OCI-LY7 (cell line): ENCODE results near the gene SPATA31A3. TPM values are rescaled to one million over a fixed set of nuclear protein-coding genes. Genes with fewer than 3 reads are reported as not detected.
"Not testable (repeated sequence)": the region's sequence is repeated elsewhere in the genome, so short reads cannot be mapped to it uniquely, and the experiment has no call there.

Experiments used
- Bru-seq: library from RNA; stranded (reverse); fragments of 400-500 nt; gene quantifications from one replicate; lab custom pipeline; 2021; lab: Mats Ljungman, UMichigan
- BruChase-seq, 2 experiments: library from RNA; stranded (reverse); fragments of 400-500 nt; gene quantifications; one replicate each; lab custom pipeline; 2021; lab: Mats Ljungman, UMichigan
- BruUV-seq: library from RNA; stranded (reverse); fragments of 400-500 nt; replicated peaks from 2 replicates; lab custom pipeline; 2021; lab: Mats Ljungman, UMichigan
- CTCF ChIA-PET: fragments of 300-600 bp; sonication (Branson Sonifier 250); formaldehyde crosslinking; loops from one replicate; lab custom pipeline; 2022; ENCODE audit warnings: antibody characterized with exemption; ENCODE audit not compliant: unreplicated experiment; lab: Charles Lee
- POLR2A ChIA-PET: fragments of 300-600 bp; sonication (Branson Sonifier 250); formaldehyde crosslinking; loops from one replicate; lab custom pipeline; 2022; ENCODE audit warnings: antibody characterized with exemption; lab: Charles Lee
- DNase-seq: peaks from one replicate; pipeline ENCODE4 v3.0.0-alpha.2; 2015; ENCODE audit warnings: low spot score
- H2AFZ ChIP-seq: fragments of 200-600 bp; sonication (generic), shearing (Covaris generic); 2 replicates; pipeline ENCODE4 v1.6.1; 2014; ENCODE audit warnings: mild to moderate bottlenecking, antibody characterized with exemption, low read length, moderate library complexity
- H3K27ac ChIP-seq: fragments of 200-600 bp; sonication (generic); 2 replicates; pipeline ENCODE4 v1.5.1; 2014; ENCODE audit warnings: mixed run types, low read depth, mild to moderate bottlenecking, moderate library complexity, low read length, inconsistent platforms; ENCODE audit not compliant: poor library complexity, severe bottlenecking
- H3K36me3 ChIP-seq: fragments of 200-600 bp; sonication (generic); 2 replicates; pipeline ENCODE4 v1.6.1; 2014; ENCODE audit warnings: mild to moderate bottlenecking, antibody characterized with exemption, low read length, moderate library complexity, mixed read lengths; ENCODE audit not compliant: insufficient read depth
- H3K4me1 ChIP-seq: fragments of 200-600 bp; sonication (generic); 2 replicates; pipeline ENCODE4 v1.5.1; 2014; ENCODE audit warnings: mild to moderate bottlenecking, low read length; ENCODE audit not compliant: insufficient read depth, poor library complexity, severe bottlenecking
- H3K4me2 ChIP-seq: fragments of 200-600 bp; sonication (generic); 2 replicates; pipeline ENCODE4 v1.6.1; 2014; ENCODE audit warnings: mild to moderate bottlenecking, low read length
- H3K4me3 ChIP-seq: fragments of 200-600 bp; sonication (generic); 2 replicates; pipeline ENCODE4 v1.5.1; 2014; ENCODE audit warnings: mild to moderate bottlenecking, low read depth, low read length; ENCODE audit not compliant: poor library complexity, severe bottlenecking
- H3K79me2 ChIP-seq: fragments of 200-600 bp; sonication (generic); 2 replicates; pipeline ENCODE4 v1.6.1; 2016; ENCODE audit warnings: low read depth, mild to moderate bottlenecking, low read length, moderate library complexity, mixed read lengths; ENCODE audit not compliant: insufficient read depth
- H3K9me2 ChIP-seq: fragments of 200-600 bp; sonication (generic); 2 replicates; pipeline ENCODE4 v1.6.1; 2016; ENCODE audit warnings: mild to moderate bottlenecking, low read length, mixed read lengths; ENCODE audit not compliant: insufficient read depth
- H3K9me3 ChIP-seq: fragments of 200-600 bp; sonication (generic); 2 replicates; pipeline ENCODE4 v1.6.1; 2014; ENCODE audit warnings: mild to moderate bottlenecking, mixed run types, low read length, mixed read lengths
- H4K20me1 ChIP-seq: fragments of 200-600 bp; sonication (generic); 2 replicates; pipeline ENCODE4 v1.6.1; 2014; ENCODE audit warnings: mild to moderate bottlenecking, antibody characterized with exemption, low read length, moderate library complexity, mixed read lengths; ENCODE audit not compliant: insufficient read depth
- intact Hi-C: fragments of 100-400 bp; cut with micrococcal nuclease; formaldehyde crosslinking; loops from one replicate; pipeline ENCODE4 v1.10.0; 2022; ENCODE audit not compliant: unreplicated experiment
- long read RNA-seq: library from polyadenylated mRNA; stranded (forward); transcript quantifications from one replicate; pipeline ENCODE4 v2.0.0, GENCODE V29; 2022
- total RNA-seq, 2 experiments: library from RNA; depleted of rRNA in 1 of 2; stranded (reverse); fragments of >200 nt in 1 of 2; shearing (Covaris generic) in 1 of 2; gene quantifications; 2 replicates each; pipeline ENCODE4 v1.2.3, GENCODE V29; 2014 to 2022

The SPATA31A3 gene
- not detected in 2 replicates for total RNA-seq (2014; rRNA removed; shearing (Covaris generic))
- not detected in 2 replicates for total RNA-seq (2022)
- not detected for Bru-seq, nascent RNA
- not detected for BruChase-seq, experiment 1, labeled RNA remaining after a 6-hour chase
- not detected for BruChase-seq, experiment 2, labeled RNA remaining after a 2-hour chase
- long read RNA-seq: 0 reads

DNA sequence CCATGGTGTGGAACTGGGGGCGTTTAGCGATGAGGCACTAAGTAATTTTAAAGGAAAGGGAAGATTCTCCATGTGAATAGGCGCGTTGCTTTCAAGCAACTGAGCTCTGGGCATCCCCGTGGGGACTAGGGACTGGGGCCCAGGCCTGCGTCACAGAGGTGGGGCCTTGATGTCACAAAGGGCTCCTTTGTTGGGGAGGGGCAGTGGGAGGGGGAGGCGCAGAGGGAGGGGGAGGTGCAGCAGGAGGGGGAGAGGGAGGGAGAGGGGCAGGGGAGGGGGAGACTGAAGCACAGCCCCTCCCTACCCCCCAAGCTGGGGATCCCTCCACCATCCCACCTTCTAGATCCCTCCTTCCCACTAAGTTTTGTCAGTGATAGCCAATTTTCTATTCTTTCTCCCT lies at the start of gene SPATA31A3:
Gene SPATA31A3, minus strand, starts transcription at position 101 of the 400 bp plus-strand sequence. Its CDS starts 29 bp downstream, at position 72.
- H3K4me3 ChIP-seq, H3K4me1 ChIP-seq, H3K9me2 ChIP-seq, POLR2A ChIA-PET, H3K4me2 ChIP-seq, DNase-seq, BruUV-seq, H2AFZ ChIP-seq, H3K79me2 ChIP-seq, H3K36me3 ChIP-seq, CTCF ChIA-PET, H4K20me1 ChIP-seq, H3K9me3 ChIP-seq, intact Hi-C loops, H3K27ac ChIP-seq: not testable (repeated sequence)

GRCh38 chr9:66952576-66952975 lies 39.8 kb downstream of the SPATA31A3 start:
- not testable (repeated sequence) for DNase-seq, H2AFZ ChIP-seq

DNA sequence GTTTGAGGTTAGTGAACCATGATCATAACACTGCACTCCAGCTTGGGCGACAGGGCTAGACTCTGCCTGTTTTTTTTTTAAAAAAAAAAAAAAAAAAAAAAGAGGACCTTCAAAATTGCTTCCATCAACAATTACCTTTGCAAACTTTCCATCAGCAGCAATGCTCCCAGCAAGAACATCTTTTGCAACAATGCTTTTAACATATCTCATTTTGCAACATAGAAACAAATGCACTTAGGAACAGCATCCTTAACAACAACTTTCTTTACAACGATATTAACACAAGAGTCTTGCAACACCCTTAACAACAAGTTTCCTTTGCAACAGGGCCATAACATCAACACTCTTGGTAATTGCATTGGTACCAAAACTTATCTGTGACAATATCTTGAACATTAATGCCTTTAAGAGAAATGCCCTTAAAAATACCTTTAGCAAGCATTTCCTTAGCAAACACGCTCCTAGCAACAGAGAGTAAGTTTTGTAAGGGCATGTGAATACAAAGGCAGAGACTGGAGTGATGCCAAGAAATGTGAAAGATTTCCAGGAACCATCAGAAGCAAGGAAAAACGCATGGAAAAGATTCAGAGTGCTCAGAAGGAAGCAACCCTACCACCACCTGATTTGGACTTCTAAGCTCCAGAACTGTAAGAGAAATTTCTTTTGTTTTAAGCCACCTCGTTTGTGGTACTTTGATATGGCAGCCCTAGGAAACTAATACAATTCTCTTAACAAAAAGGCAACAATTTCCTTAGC lies 49.8 kb downstream of the SPATA31A3 start:
- H3K9me2 ChIP-seq, H3K36me3 ChIP-seq, DNase-seq, POLR2A ChIA-PET, H3K4me3 ChIP-seq, H3K79me2 ChIP-seq, intact Hi-C loops, CTCF ChIA-PET, BruUV-seq, H3K4me2 ChIP-seq, H3K9me3 ChIP-seq, H3K4me1 ChIP-seq, H2AFZ ChIP-seq, H3K27ac ChIP-seq, H4K20me1 ChIP-seq: not testable (repeated sequence)

More at GRCh38 chr9:66952576-66952975, 39.8 kb downstream of the SPATA31A3 start:
- H3K4me1 ChIP-seq, H3K9me3 ChIP-seq, intact Hi-C loops, H3K4me3 ChIP-seq, BruUV-seq, H3K9me2 ChIP-seq, CTCF ChIA-PET, H4K20me1 ChIP-seq, H3K4me2 ChIP-seq, H3K27ac ChIP-seq, POLR2A ChIA-PET, H3K79me2 ChIP-seq, H3K36me3 ChIP-seq: not testable (repeated sequence)

GRCh38 chr9:66939878-66940830 lies 52.2 kb downstream of the SPATA31A3 start:
- H3K79me2 ChIP-seq, DNase-seq, CTCF ChIA-PET, BruUV-seq, H3K4me2 ChIP-seq, H3K4me3 ChIP-seq, H3K9me3 ChIP-seq, H3K36me3 ChIP-seq, POLR2A ChIA-PET, H3K4me1 ChIP-seq, H4K20me1 ChIP-seq, intact Hi-C loops, H3K27ac ChIP-seq, H3K9me2 ChIP-seq, H2AFZ ChIP-seq: not testable (repeated sequence)

- H3K79me2 ChIP-seq, H3K36me3 ChIP-seq, intact Hi-C loops, POLR2A ChIA-PET, H3K27ac ChIP-seq, H4K20me1 ChIP-seq, BruUV-seq, H3K9me2 ChIP-seq, H3K4me2 ChIP-seq, H3K9me3 ChIP-seq, H2AFZ ChIP-seq, DNase-seq, H3K4me1 ChIP-seq, H3K4me3 ChIP-seq, CTCF ChIA-PET: not testable (repeated sequence)
Observed at GRCh38 chr9:66938322-66938721, 54.0 kb downstream of the SPATA31A3 start.

GRCh38 chr9:66937662-66938061 lies 54.7 kb downstream of the SPATA31A3 start:
- H3K4me3 ChIP-seq, H3K4me1 ChIP-seq, POLR2A ChIA-PET, H3K36me3 ChIP-seq, CTCF ChIA-PET, BruUV-seq, intact Hi-C loops, DNase-seq, H3K79me2 ChIP-seq, H3K9me2 ChIP-seq, H3K27ac ChIP-seq, H4K20me1 ChIP-seq, H3K9me3 ChIP-seq, H2AFZ ChIP-seq, H3K4me2 ChIP-seq: not testable (repeated sequence)
